Measurements from ENCODE around the gene TMEM213. TPM values are rescaled to one million over a fixed set of nuclear protein-coding genes. Genes with fewer than 3 reads are reported as not detected.

TMEM213 gene, protein sequence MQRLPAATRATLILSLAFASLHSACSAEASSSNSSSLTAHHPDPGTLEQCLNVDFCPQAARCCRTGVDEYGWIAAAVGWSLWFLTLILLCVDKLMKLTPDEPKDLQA
- not detected for total RNA-seq
- 0.05 TPM for polyA plus RNA-seq

DNA sequence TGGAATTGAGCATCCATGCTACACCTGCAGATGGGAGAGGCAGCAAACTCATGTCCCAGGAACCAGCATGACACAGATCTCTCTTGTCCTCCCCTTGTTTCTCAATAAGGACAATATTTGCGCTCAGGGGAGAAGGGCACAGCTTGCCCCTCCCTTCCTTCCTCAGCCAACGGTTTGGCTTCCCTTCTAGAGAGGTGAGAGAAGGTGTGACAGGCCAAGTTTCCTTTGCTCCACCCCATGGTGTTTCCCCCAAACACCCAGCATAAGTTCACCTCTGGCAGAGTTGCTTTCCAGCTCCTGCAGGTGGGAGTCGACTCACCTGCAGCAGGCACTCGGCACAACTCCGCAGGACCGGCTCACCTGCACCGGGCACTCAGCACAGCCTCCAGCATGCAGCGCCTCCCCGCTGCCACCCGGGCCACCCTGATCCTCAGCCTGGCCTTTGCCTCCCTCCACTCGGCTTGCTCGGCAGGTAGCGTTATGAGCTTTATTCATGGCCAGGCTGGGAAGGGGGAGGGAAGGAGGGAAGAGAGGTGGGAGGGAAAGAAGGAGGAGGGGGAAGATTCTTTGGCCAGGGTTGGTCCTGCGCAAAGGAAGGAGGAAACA lies at the start of gene TMEM213, which contains the start of gene ATP6V0A4:
Gene TMEM213, plus strand, starts transcription at position 280 of the 606 bp plus-strand sequence. Its CDS starts 111 bp downstream, at position 391.
Gene ATP6V0A4, minus strand, starts transcription at position 482 of the 606 bp plus-strand sequence. CDS start 26,949 bp downstream, outside the sequence.
- Histone ChIP-seq H3K9me3 (ENCODE audit: low read length) (no peaks in the 10 kb centered on the region), H3K4me1 (ENCODE audit: insufficient read depth, low read length) (no peaks in the 10 kb centered on the region), H3K4me3 (ENCODE audit: low read length) (no peak within 1 kb of the TSS), H3K27ac (ENCODE audit: low read depth, low read length) (no peak within 1 kb of the TSS), H3K36me3 (ENCODE audit: insufficient read depth, low read length) (no peaks in the 10 kb centered on the region), H3K27me3 (ENCODE audit: insufficient read depth, low read length, poor library complexity, severe bottlenecking) (no peaks in the 10 kb centered on the region)
- peak within 1 kb of the TSS in 5 of 8 donors; percentile 1 to 77 (median 43) for H3K27ac Mint-ChIP-seq
- H3K36me3 Mint-ChIP-seq, result peaks cover 0 to 4% (median 0%) of the 10 kb centered on the region in 3 donors
- H3K9me3 Mint-ChIP-seq, result peaks cover 0 to 3% (median 0%) of the 10 kb centered on the region in 5 donors
- peak within 1 kb of the TSS in 3 of 7 donors; percentile 36 to 67 (median 55) for H3K4me3 Mint-ChIP-seq
- peaks cover 4 to 16% of the 10 kb centered on the region in 2 donors for H3K27me3 Mint-ChIP-seq
- CTCF ChIA-PET, result interaction anchor here (0.6 kb wide), 1 partner anchor 471 kb away, joined by 3 read pairs; no protein-coding TSS in a partner anchor
- POLR2A ChIA-PET, result no interaction called here
- peak in 2 of 5 donors; percentile 4 to 29 for DNase-seq
- peaks cover 13 to 24% (median 19%) of the 10 kb centered on the region in 3 donors for H3K4me1 Mint-ChIP-seq

DNA sequence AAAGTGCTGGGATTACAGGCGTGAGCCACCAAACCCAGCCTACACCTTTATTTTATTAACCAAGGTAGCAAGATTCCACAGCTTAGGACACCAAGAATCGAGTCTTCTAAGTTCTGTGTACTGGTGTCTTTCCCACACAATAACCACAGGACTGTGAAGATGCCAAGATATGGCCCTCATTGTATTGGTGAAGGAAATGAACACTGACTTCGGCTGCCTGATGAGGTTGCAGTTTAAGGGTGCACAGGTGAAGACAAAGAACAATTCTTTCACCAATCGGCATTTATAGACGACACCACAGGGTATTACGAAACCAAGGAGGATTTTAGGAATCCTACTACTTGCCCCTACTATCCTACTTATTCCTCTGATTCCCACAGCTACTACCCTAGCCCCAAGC lies 49.1 kb upstream of the TMEM213 start:
- ChIA-PET POLR2A (no interaction called here), CTCF (interaction anchor here (0.9 to 2.5 kb wide), 2 partner anchors 10 to 587 kb away, joined by 3 to 16 read pairs; no protein-coding TSS in a partner anchor)
- Mint-ChIP-seq H3K36me3 (no peaks in the 10 kb centered on the region), H3K4me3 (no peak overlapping the region), H3K27me3 (peaks cover 0 to 1% of the 10 kb centered on the region in 2 donors), H3K27ac (peak overlapping the region in 6 of 8 donors; percentile 38 to 71 (median 62)), H3K4me1 (peaks cover 38 to 63% (median 44%) of the 10 kb centered on the region in 3 donors), H3K9me3 (no peaks in the 10 kb centered on the region)
- H3K27me3 ChIP-seq (ENCODE audit: insufficient read depth, low read length, poor library complexity, severe bottlenecking), result no peaks in the 10 kb centered on the region
- H3K4me3 ChIP-seq (ENCODE audit: low read length), result no peak overlapping the region
- peaks cover 21% of the 10 kb centered on the region for H3K4me1 ChIP-seq (ENCODE audit: insufficient read depth, low read length)
- DNase-seq, result no peak
- H3K9me3 ChIP-seq (ENCODE audit: low read length), result no peaks in the 10 kb centered on the region
- no peaks in the 10 kb centered on the region for H3K36me3 ChIP-seq (ENCODE audit: insufficient read depth, low read length)
- no peak overlapping the region for H3K27ac ChIP-seq (ENCODE audit: low read depth, low read length)

DNA sequence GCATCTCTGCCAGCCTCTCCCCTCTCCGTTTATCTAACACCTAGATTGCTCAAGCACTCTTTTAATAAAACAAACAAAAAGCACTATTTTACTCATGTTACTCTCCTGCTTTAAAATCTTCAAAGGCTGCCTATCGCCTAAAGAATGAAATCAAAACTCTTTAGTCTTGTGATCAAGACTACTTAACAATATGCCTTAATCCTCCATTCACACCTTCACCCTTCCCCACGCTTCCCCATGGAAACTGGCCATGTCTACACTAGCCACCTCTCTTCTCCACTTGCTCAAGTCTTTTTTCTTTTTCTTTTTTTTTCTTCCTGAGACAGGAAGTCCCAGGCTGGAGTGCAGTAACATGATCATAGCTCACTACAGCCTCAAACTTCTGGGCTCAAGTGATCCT lies 47.8 kb upstream of the TMEM213 start:
- no peaks in the 10 kb centered on the region for H3K9me3 ChIP-seq (ENCODE audit: low read length)
- H3K27me3 ChIP-seq (ENCODE audit: insufficient read depth, low read length, poor library complexity, severe bottlenecking), result no peaks in the 10 kb centered on the region
- CTCF ChIA-PET, result interaction anchor here (3.7 kb wide), 1 partner anchor 11 kb away, joined by 26 read pairs; no protein-coding TSS in a partner anchor
- Mint-ChIP-seq H3K4me3 (peak overlapping the region in 1 of 7 donors; percentile 33), H3K27me3 (peaks cover 0 to 4% of the 10 kb centered on the region in 2 donors), H3K36me3 (no peaks in the 10 kb centered on the region), H3K4me1 (peaks cover 41 to 67% (median 48%) of the 10 kb centered on the region in 3 donors), H3K9me3 (no peaks in the 10 kb centered on the region), H3K27ac (peak overlapping the region; percentile 18 to 99 (median 50))
- H3K4me1 ChIP-seq (ENCODE audit: insufficient read depth, low read length), result peaks cover 24% of the 10 kb centered on the region
- H3K27ac ChIP-seq (ENCODE audit: low read depth, low read length), result no peak overlapping the region
- H3K4me3 ChIP-seq (ENCODE audit: low read length), result no peak overlapping the region
- no peak for DNase-seq
- H3K36me3 ChIP-seq (ENCODE audit: insufficient read depth, low read length), result no peaks in the 10 kb centered on the region
- POLR2A ChIA-PET, result no interaction called here

DNA sequence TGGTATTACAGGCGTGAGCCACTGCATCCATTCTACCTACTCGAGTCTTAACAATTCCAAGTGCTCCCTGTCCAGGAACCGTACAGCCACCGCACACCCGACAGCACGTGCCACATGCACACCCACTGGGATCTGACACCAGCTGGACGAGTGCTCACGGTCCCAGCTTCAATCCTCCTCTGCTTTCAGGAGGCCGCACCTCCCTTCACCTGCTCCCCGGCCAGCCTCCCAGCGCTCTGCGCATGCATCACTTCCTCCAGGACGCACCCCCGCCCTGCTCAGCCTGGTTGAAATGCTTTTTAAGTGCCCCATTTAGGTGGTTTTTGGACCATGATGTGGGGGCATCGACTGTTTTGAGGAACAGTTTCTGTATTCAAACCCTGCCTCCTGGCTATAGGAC lies 47.3 kb upstream of the TMEM213 start:
- peaks cover 24% of the 10 kb centered on the region for H3K4me1 ChIP-seq (ENCODE audit: insufficient read depth, low read length)
- ChIA-PET CTCF (interaction anchor here (3.7 kb wide), 1 partner anchor 12 kb away, joined by 26 read pairs; no protein-coding TSS in a partner anchor), POLR2A (no interaction called here)
- Mint-ChIP-seq H3K4me3 (no peak overlapping the region), H3K4me1 (peaks cover 41 to 67% (median 49%) of the 10 kb centered on the region in 3 donors), H3K36me3 (no peaks in the 10 kb centered on the region), H3K9me3 (no peaks in the 10 kb centered on the region), H3K27me3 (peaks cover 0 to 4% of the 10 kb centered on the region in 2 donors), H3K27ac (peak overlapping the region in 6 of 8 donors; percentile 18 to 99 (median 82))
- H3K36me3 ChIP-seq (ENCODE audit: insufficient read depth, low read length), result no peaks in the 10 kb centered on the region
- H3K4me3 ChIP-seq (ENCODE audit: low read length), result no peak overlapping the region
- DNase-seq, result no peak
- no peak overlapping the region for H3K27ac ChIP-seq (ENCODE audit: low read depth, low read length)
- no peaks in the 10 kb centered on the region for H3K27me3 ChIP-seq (ENCODE audit: insufficient read depth, low read length, poor library complexity, severe bottlenecking)
- no peaks in the 10 kb centered on the region for H3K9me3 ChIP-seq (ENCODE audit: low read length)

DNA sequence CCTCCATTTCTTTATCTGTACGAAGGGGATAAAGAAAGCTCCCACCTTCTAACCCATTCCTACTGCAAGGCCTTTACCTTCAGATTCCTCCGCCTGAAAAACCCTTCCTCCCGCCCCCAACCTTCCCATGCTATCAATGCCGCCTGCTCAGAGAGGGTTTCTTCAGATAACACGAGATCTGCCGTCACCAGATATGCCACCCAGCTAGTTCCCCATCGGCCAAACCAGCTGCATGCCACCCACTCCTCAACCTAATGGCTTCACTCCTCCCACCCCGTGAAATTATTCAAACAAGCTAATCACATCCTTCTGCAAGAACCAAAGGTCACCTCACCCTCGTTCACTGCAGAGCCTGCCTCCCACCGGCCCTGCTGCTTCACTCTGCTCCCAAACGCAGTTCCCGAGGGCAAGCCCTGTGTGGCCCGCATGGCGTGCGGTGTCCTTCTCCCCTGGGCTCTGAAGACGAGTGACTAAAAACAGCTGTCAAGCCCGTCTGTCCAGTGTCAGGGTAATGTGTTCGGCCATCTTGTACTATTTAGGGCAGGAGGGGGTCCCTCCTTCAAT lies 46.8 kb upstream of the TMEM213 start:
- Mint-ChIP-seq H3K4me1 (peaks cover 41 to 69% (median 53%) of the 10 kb centered on the region in 3 donors), H3K27me3 (peaks cover 0 to 4% of the 10 kb centered on the region in 2 donors), H3K27ac (peak overlapping the region; percentile 18 to 99 (median 82)), H3K9me3 (no peaks in the 10 kb centered on the region), H3K4me3 (peak overlapping the region in 1 of 7 donors; percentile 12), H3K36me3 (peaks cover 0 to 2% (median 0%) of the 10 kb centered on the region in 3 donors)
- Histone ChIP-seq H3K36me3 (ENCODE audit: insufficient read depth, low read length) (no peaks in the 10 kb centered on the region), H3K27ac (ENCODE audit: low read depth, low read length) (no peak overlapping the region), H3K4me1 (ENCODE audit: insufficient read depth, low read length) (peaks cover 24% of the 10 kb centered on the region), H3K27me3 (ENCODE audit: insufficient read depth, low read length, poor library complexity, severe bottlenecking) (no peaks in the 10 kb centered on the region), H3K9me3 (ENCODE audit: low read length) (no peaks in the 10 kb centered on the region), H3K4me3 (ENCODE audit: low read length) (no peak overlapping the region)
- POLR2A ChIA-PET, result no interaction called here
- CTCF ChIA-PET, result interaction anchor here (1.0 to 3.7 kb wide), 2 partner anchors 12 to 136 kb away, joined by 3 to 26 read pairs; no protein-coding TSS in a partner anchor
- DNase-seq, result no peak

DNA sequence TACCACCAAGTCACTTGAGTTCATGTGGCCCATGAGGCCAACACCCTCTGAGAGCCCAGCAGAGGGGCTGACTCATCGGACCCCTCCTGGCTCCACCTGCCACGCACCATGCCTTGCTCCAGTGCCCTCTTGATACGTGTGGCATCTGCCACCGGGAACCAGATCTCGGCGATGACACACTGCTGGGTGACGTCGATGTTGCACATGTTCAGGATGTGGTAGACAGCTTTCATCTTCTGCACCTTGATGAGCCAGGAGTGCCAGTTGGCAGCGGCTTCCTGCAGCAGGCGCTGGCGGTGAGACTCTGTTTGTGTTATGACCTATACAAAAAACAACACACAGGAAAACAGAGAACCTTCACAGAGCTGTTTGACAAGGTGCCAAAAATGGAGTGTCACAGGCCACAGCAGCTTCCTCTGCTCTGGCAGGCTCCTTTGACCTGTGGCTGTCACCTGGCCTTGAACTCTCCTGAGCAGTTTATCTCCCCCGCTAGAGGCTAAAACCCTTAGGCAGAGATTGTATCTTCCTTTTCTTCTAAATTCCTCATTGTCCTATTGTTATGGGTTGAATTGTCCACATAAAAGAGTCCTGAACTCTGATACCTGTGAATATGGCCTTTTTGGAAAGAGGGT lies 45.2 kb upstream of the TMEM213 start:
- CTCF ChIA-PET, result interaction anchor here (1.0 to 3.7 kb wide), 7 partner anchors 9 to 591 kb away, joined by 3 to 26 read pairs (median 4); no protein-coding TSS in a partner anchor
- H3K4me3 ChIP-seq (ENCODE audit: low read length), result peak overlapping the region; percentile 13
- H3K27ac Mint-ChIP-seq, result peak overlapping the region; percentile 90 to 99 (median 95)

DNA sequence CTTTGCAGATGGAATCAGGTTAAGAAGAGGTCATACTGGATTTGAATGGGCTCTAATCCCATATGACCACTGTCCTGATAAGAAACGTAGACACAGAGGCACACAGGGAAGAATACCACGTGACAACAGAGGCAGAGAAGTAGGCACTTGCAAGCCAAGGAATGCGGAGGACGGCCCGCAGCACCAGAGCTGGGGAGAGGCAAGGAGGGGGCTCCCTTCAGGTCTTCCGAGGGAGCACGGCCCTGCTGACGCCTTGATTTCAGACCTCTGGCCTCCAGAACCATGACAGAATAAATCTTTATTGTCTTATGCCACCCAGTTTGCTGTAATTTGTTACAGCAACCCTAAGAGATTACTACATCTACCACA lies 44.7 kb upstream of the TMEM213 start:
- no peaks in the 10 kb centered on the region for H3K27me3 ChIP-seq (ENCODE audit: insufficient read depth, low read length, poor library complexity, severe bottlenecking)
- ChIA-PET POLR2A (interaction anchor here (1.0 to 1.1 kb wide), 3 partner anchors 15 to 292 kb away, joined by 3 to 9 read pairs (median 4); no protein-coding TSS in a partner anchor), CTCF (interaction anchor here (1.0 to 3.7 kb wide), 6 partner anchors 9 to 592 kb away, joined by 3 to 26 read pairs (median 4); no protein-coding TSS in a partner anchor)
- Mint-ChIP-seq H3K27ac (peak overlapping the region; percentile 90 to 99 (median 95)), H3K27me3 (peaks cover 0 to 4% of the 10 kb centered on the region in 2 donors), H3K4me3 (peak overlapping the region in 6 of 7 donors; percentile 37 to 71 (median 52)), H3K9me3 (no peaks in the 10 kb centered on the region), H3K36me3 (peaks cover 0 to 2% (median 0%) of the 10 kb centered on the region in 3 donors), H3K4me1 (peaks cover 42 to 65% (median 53%) of the 10 kb centered on the region in 3 donors)
- H3K4me3 ChIP-seq (ENCODE audit: low read length), result peak overlapping the region; percentile 13
- H3K9me3 ChIP-seq (ENCODE audit: low read length), result no peaks in the 10 kb centered on the region
- no peak for DNase-seq
- no peaks in the 10 kb centered on the region for H3K36me3 ChIP-seq (ENCODE audit: insufficient read depth, low read length)
- H3K4me1 ChIP-seq (ENCODE audit: insufficient read depth, low read length), result peaks cover 24% of the 10 kb centered on the region
- H3K27ac ChIP-seq (ENCODE audit: low read depth, low read length), result peak overlapping the region; percentile 44

More for the DNA sequence above, 45.2 kb upstream of the TMEM213 start:
- no peaks in the 10 kb centered on the region for H3K9me3 ChIP-seq (ENCODE audit: low read length)
- no peaks in the 10 kb centered on the region for H3K27me3 ChIP-seq (ENCODE audit: insufficient read depth, low read length, poor library complexity, severe bottlenecking)
- Mint-ChIP-seq H3K27me3 (peaks cover 0 to 4% of the 10 kb centered on the region in 2 donors), H3K4me3 (peak overlapping the region; percentile 17 to 71 (median 48)), H3K36me3 (peaks cover 0 to 2% (median 0%) of the 10 kb centered on the region in 3 donors), H3K4me1 (peaks cover 42 to 68% (median 53%) of the 10 kb centered on the region in 3 donors), H3K9me3 (no peaks in the 10 kb centered on the region)
- peaks cover 24% of the 10 kb centered on the region for H3K4me1 ChIP-seq (ENCODE audit: insufficient read depth, low read length)
- DNase-seq, result peak; percentile 79 to 98 (median 96)
- H3K36me3 ChIP-seq (ENCODE audit: insufficient read depth, low read length), result no peaks in the 10 kb centered on the region
- POLR2A ChIA-PET, result interaction anchor here (1.0 to 1.1 kb wide), 3 partner anchors 14 to 291 kb away, joined by 3 to 9 read pairs (median 4); no protein-coding TSS in a partner anchor
- H3K27ac ChIP-seq (ENCODE audit: low read depth, low read length), result peak overlapping the region; percentile 44
